Jurkat, Clone E6-1 (cell line): ENCODE measurements around the gene CD300H.
A peak's percentile ranks its signal among the peaks of the same experiment; 100 is the strongest.

Experiments used
- DNase-seq: peaks from one replicate; pipeline ENCODE4 v3.0.0-alpha.2; 2011; ENCODE audit warnings: low read depth, low spot score
- H3K4me3 ChIP-seq: 2 replicates; pipeline ENCODE4 v1.5.1; 2011; ENCODE audit warnings: mild to moderate bottlenecking, low read length, control low read depth, moderate library complexity

The CD300H gene

DNA sequence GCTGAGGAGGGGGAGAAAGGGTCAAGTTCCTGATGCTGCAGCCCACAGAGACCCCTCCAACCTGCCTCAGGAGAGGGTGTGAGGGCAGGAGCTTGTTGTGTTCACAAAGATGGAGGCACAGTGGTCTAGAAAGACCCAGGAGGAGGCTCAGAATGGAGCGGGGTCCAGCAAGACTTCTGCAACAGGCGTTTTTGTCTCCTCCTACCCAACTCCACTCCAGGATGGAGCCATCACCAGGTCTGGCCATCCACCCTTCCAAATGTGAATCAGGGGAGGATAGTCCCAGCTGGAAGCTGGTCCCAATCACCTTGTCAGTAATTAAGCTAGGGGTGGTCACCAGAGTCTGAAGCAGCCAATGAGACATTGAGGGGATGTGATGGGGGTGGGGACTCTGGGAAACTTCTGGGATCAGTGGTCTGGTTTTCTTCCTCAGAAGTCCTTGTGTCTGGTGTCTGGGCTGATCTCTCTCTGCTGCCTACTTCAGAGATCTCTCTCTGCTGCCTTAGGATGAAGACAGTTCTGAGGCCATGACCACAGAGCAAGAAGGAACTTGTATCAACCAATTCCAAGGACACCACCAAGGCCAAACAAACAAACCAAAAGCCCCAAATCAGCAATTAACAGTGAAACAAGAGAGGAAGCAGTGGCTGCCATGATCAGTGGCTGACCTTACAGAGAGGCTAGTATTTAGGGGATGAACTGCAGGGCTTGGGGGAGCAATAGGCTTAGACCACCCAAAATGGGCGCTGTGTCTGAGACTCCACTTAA lies 50.6 kb downstream of the CD300H start:
- no peak overlapping the region for H3K4me3 ChIP-seq
- no peak for DNase-seq

DNA sequence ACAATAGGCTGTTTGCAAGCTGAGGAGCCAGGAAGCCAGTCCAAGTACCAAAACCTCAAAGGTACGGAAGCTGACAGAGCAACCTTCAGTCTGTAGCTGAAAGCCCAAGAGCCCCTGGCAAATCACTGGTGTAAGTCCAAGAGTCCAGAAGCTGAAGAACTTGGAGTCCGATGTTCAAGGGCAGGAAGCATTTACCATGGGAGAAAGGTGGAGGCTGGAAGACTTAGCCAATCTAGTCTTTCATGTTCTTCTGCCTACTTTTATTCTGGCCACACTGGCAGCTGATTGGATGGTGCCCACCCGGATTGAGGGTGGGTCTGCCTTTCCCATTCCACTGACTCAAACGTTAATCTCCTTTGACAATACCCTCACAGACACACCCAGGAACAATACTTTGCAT lies 51.4 kb downstream of the CD300H start:
- DNase-seq = no peak
- H3K4me3 ChIP-seq = no peak overlapping the region

- H3K4me3 ChIP-seq = no peak overlapping the region
- DNase-seq = no peak
Measured at GRCh38 chr17:74514632-74515334, 52.5 kb downstream of the CD300H start.

- no peak overlapping the region for H3K4me3 ChIP-seq
- peak; percentile 76 for DNase-seq
Measured at GRCh38 chr17:74513987-74514631, 53.2 kb downstream of the CD300H start.

GRCh38 chr17:74512624-74513091 lies 54.7 kb downstream of the CD300H start:
- DNase-seq = no peak
- no peak overlapping the region for H3K4me3 ChIP-seq

GRCh38 chr17:74512036-74512435 lies 55.3 kb downstream of the CD300H start:
- H3K4me3 ChIP-seq = no peak overlapping the region
- no peak for DNase-seq
